ENCODE results near the gene SLC26A5.

SLC26A5 gene

DNA sequence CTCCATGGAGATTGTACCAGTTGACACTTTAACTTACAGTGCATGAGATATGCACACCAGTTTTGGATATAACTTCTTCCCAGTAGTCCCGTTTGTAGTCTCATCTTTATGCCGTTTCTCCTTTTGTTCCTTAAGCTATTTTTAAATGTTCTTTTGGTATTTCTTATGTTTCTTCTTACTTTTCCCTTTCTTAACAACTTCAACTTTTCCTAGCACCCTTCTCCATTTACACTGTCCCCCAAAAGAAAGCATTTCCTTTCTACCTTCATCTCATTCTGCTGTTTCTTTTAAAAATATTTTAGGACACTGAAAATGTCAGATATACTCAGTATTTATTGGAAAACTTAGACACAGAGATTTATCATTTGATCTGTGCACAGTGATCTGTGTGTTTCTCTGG, 97.0 kb downstream of the SLC26A5 start:
- H3K4me3 ChIP-seq (ENCODE audit: low read length): peak overlapping the region; percentile 85
- H3K4me2 ChIP-seq (ENCODE audit: low read length): peak overlapping the region; percentile 72
- H3K36me3 ChIP-seq (ENCODE audit: control insufficient read depth, low read length): peaks cover 55% of the 10 kb centered on the region
- peaks cover 4% of the 10 kb centered on the region; the same call in 1 of the 2 replicates for H4K20me1 ChIP-seq (ENCODE audit: control insufficient read depth, insufficient read depth, low read depth, low read length)
- H3K9me3 ChIP-seq (ENCODE audit: control insufficient read depth, insufficient read depth, low read length): no peaks in the 10 kb centered on the region
- no peaks in the 10 kb centered on the region for H3K9me2 ChIP-seq (replicated peaks; ENCODE audit: control insufficient read depth, low read length)
- peaks cover 43% of the 10 kb centered on the region for H3K4me1 ChIP-seq (ENCODE audit: control insufficient read depth, low read length)
- no peaks in the 10 kb centered on the region for H3K27me3 ChIP-seq (ENCODE audit: control insufficient read depth, low read length)
- H3K27ac ChIP-seq (ENCODE audit: low read depth, low read length): no peak overlapping the region
- TF ChIP-seq EZH2phosphoT487 (IDR thresholded peaks at IDR 0.05; ENCODE audit: borderline replicate concordance, low read length) (no peak), CTCF (IDR thresholded peaks at IDR 0.05; ENCODE audit: low read depth, low read length, poor library complexity, severe bottlenecking) (no peak)
- H3F3A ChIP-seq (ENCODE audit: control insufficient read depth, insufficient read depth): no peaks in the 10 kb centered on the region
- peaks cover 86% of the 10 kb centered on the region for H3K79me2 ChIP-seq (ENCODE audit: control insufficient read depth, low read length)

- H3K36me3 ChIP-seq (ENCODE audit: control insufficient read depth, low read length): peaks cover 55% of the 10 kb centered on the region
- no peaks in the 10 kb centered on the region for H3K27me3 ChIP-seq (ENCODE audit: control insufficient read depth, low read length)
- peaks cover 45% of the 10 kb centered on the region for H3K4me1 ChIP-seq (ENCODE audit: control insufficient read depth, low read length)
- no peaks in the 10 kb centered on the region for H3K9me2 ChIP-seq (replicated peaks; ENCODE audit: control insufficient read depth, low read length)
- peaks cover 86% of the 10 kb centered on the region for H3K79me2 ChIP-seq (ENCODE audit: control insufficient read depth, low read length)
- TF ChIP-seq CTCF (IDR thresholded peaks at IDR 0.05; ENCODE audit: low read depth, low read length, poor library complexity, severe bottlenecking) (no peak), EZH2phosphoT487 (IDR thresholded peaks at IDR 0.05; ENCODE audit: borderline replicate concordance, low read length) (no peak)
- H3K9me3 ChIP-seq (ENCODE audit: control insufficient read depth, insufficient read depth, low read length): no peaks in the 10 kb centered on the region
- peak overlapping the region; percentile 85 for H3K4me3 ChIP-seq (ENCODE audit: low read length)
- H4K20me1 ChIP-seq (ENCODE audit: control insufficient read depth, insufficient read depth, low read depth, low read length): peaks cover 4% of the 10 kb centered on the region; the same call in 1 of the 2 replicates
- H3K27ac ChIP-seq (ENCODE audit: low read depth, low read length): no peak overlapping the region
- H3F3A ChIP-seq (ENCODE audit: control insufficient read depth, insufficient read depth): no peaks in the 10 kb centered on the region
- H3K4me2 ChIP-seq (ENCODE audit: low read length): peak overlapping the region; percentile 72
Measured at GRCh38 chr7:103348452-103348851, 97.6 kb downstream of the SLC26A5 start.

GRCh38 chr7:103347507-103348267, 98.3 kb downstream of the SLC26A5 start, which contains the start of gene PSMC2:
Gene PSMC2 (plus strand): TSS chr7:103347643. CDS start chr7:103347712, 69 bp downstream.
- Histone ChIP-seq H3K79me2 (ENCODE audit: control insufficient read depth, low read length) (peaks cover 86% of the 10 kb centered on the region), H3K9me2 (replicated peaks; ENCODE audit: control insufficient read depth, low read length) (no peaks in the 10 kb centered on the region)

More at GRCh38 chr7:103347507-103348267, 98.3 kb downstream of the SLC26A5 start, which contains the start of gene PSMC2:
- Histone ChIP-seq H3K27ac (ENCODE audit: low read depth, low read length) (peak within 1 kb of the TSS; percentile 54), H3K36me3 (ENCODE audit: control insufficient read depth, low read length) (peaks cover 54% of the 10 kb centered on the region), H3K4me1 (ENCODE audit: control insufficient read depth, low read length) (peaks cover 51% of the 10 kb centered on the region), H3K4me3 (ENCODE audit: low read length) (peak within 1 kb of the TSS; percentile 85), H3K27me3 (ENCODE audit: control insufficient read depth, low read length) (no peaks in the 10 kb centered on the region), H3F3A (ENCODE audit: control insufficient read depth, insufficient read depth) (no peaks in the 10 kb centered on the region), H3K4me2 (ENCODE audit: low read length) (peak within 1 kb of the TSS; percentile 72), H3K9me3 (ENCODE audit: control insufficient read depth, insufficient read depth, low read length) (no peaks in the 10 kb centered on the region), H4K20me1 (ENCODE audit: control insufficient read depth, insufficient read depth, low read depth, low read length) (peaks cover 3% of the 10 kb centered on the region; the same call in 1 of the 2 replicates)
- no peak for TF ChIP-seq EZH2phosphoT487 (IDR thresholded peaks at IDR 0.05; ENCODE audit: borderline replicate concordance, low read length)
- no peak for TF ChIP-seq CTCF (IDR thresholded peaks at IDR 0.05; ENCODE audit: low read depth, low read length, poor library complexity, severe bottlenecking)

Measured in DOHH2 (cell line).